BLaER1 treated with 17β-estradiol and CSF1 and Interleukin-3, amounts not matched to agents 10 nM and 100 nM (cell line): Measurements from ENCODE around the gene OR2C3.
"Not testable (repeated sequence)": the region's sequence is repeated elsewhere in the genome, so short reads cannot be mapped to it uniquely, and the experiment has no call there.

Experiments
- H3K27ac ChIP-seq, 11 experiments: shearing (Covaris generic); formaldehyde crosslinking; 2 replicates each; pipeline ENCODE4 v1.8.1; 2022
- H3K27me3 ChIP-seq, 11 experiments: shearing (Covaris generic); formaldehyde crosslinking; 2 replicates each; pipeline ENCODE4 v1.8.1; 2022
- H3K36me3 ChIP-seq, 11 experiments: shearing (Covaris generic); formaldehyde crosslinking; 2 replicates each; pipeline ENCODE4 v1.8.1; 2022
- H3K4me1 ChIP-seq, 10 experiments: shearing (Covaris generic); formaldehyde crosslinking; 2 replicates each; pipeline ENCODE4 v1.8.1; 2022
- H3K4me2 ChIP-seq, 11 experiments: shearing (Covaris generic); formaldehyde crosslinking; 2 replicates each; pipeline ENCODE4 v1.8.1; 2022
- H3K4me3 ChIP-seq, 10 experiments: shearing (Covaris generic); formaldehyde crosslinking; 2 replicates each; pipeline ENCODE4 v1.8.1; 2022
- H3K9ac ChIP-seq, 11 experiments: shearing (Covaris generic); formaldehyde crosslinking; 2 replicates each; pipeline ENCODE4 v1.8.1; 2022
- H3K9me3 ChIP-seq, 11 experiments: shearing (Covaris generic); formaldehyde crosslinking; replicated peaks in 1 of 11; 2 replicates each; pipeline ENCODE4 v1.8.1; 2022
- H4K20me1 ChIP-seq, 11 experiments: shearing (Covaris generic); formaldehyde crosslinking; 2 replicates each; pipeline ENCODE4 v1.8.1; 2022
- Cebpa-rat ChIP-seq, 11 experiments: shearing (Covaris generic); IDR thresholded peaks; 2 replicates each; pipeline ENCODE4 v1.8.1; 2022

The OR2C3 gene

DNA sequence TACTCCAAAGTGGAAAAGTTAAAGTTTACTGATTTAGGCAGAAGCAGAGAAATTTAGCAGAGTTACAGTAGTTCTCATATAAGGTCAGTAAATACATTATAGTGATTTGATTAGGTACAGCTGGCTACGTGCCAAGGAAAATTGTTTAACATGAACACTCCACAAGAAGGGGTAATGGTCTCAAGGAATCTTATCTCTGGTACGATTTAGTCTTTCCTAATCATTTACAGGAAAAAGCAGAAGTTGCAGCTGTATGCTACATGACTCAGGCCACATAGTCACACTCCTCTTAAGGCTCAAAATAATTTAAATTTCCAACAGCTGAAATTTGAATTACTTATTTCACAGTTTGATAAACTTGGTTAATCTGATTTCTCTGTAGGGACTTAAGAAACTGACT, 41.5 kb downstream of the OR2C3 start:
- peaks cover 0 to 32% (median 13%) of the 10 kb centered on the region in 10 experiments; a peak in 14 of 20 replicates for H3K4me1 ChIP-seq
- H3K4me3 ChIP-seq, result no peak overlapping the region
- H3K27ac ChIP-seq, result peak overlapping the region in 6 of 11 experiments; percentile 23 to 74 (median 52); a peak in 12 of 22 replicates
- H3K4me2 ChIP-seq, result peak overlapping the region in 6 of 11 experiments; percentile 9 to 57 (median 45); a peak in 10 of 22 replicates
- H3K27me3 ChIP-seq, result no peaks in the 10 kb centered on the region
- H3K36me3 ChIP-seq, result no peaks in the 10 kb centered on the region
- no peaks in the 10 kb centered on the region for H4K20me1 ChIP-seq
- H3K9ac ChIP-seq, result peak overlapping the region in 1 of 11 experiments; percentile 12; a peak in 2 of 22 replicates
- no peak for TF ChIP-seq Cebpa-rat (IDR thresholded peaks at IDR 0.05)
- peaks cover 0 to 9% (median 0%) of the 10 kb centered on the region in 11 experiments; a peak in 4 of 22 replicates for H3K9me3 ChIP-seq

DNA sequence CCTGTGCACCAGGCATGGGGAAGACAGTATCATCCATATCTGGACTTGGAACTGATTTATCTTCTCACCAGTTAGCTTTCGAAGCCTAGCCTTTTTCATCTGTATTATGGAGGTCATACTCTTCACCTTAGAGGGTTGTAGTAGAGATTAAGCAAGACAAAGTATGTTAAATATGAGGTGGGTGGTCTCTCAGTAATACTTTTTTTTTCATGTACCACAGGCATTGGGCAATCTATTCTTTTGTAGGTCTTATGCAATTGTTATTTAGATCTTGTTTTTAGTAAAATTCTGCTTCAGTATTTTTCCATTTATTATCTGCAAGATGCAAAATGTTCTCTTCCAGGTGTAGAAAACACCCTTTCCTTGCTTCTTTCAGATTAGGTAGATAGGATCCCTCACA, 43.1 kb downstream of the OR2C3 start:
- H3K4me1 ChIP-seq, result peaks cover 0 to 32% (median 13%) of the 10 kb centered on the region in 10 experiments; a peak in 14 of 20 replicates
- peak overlapping the region in 1 of 11 experiments; percentile 14; a peak in 1 of 22 replicates for H3K4me2 ChIP-seq
- H4K20me1 ChIP-seq, result no peaks in the 10 kb centered on the region
- H3K9me3 ChIP-seq, result peaks cover 0 to 9% (median 0%) of the 10 kb centered on the region in 11 experiments; a peak in 4 of 22 replicates
- H3K27me3 ChIP-seq, result no peaks in the 10 kb centered on the region
- H3K4me3 ChIP-seq, result no peak overlapping the region
- no peak overlapping the region for H3K9ac ChIP-seq
- no peaks in the 10 kb centered on the region for H3K36me3 ChIP-seq
- no peak overlapping the region for H3K27ac ChIP-seq
- TF ChIP-seq Cebpa-rat (IDR thresholded peaks at IDR 0.05), result no peak

- H3K36me3 ChIP-seq, result no peaks in the 10 kb centered on the region
- H3K4me1 ChIP-seq, result peaks cover 0 to 40% (median 13%) of the 10 kb centered on the region in 10 experiments; a peak in 14 of 20 replicates
- no peak overlapping the region for H3K9ac ChIP-seq
- peaks cover 0 to 9% (median 0%) of the 10 kb centered on the region in 11 experiments; a peak in 4 of 22 replicates for H3K9me3 ChIP-seq
- H3K27me3 ChIP-seq, result no peaks in the 10 kb centered on the region
- H4K20me1 ChIP-seq, result no peaks in the 10 kb centered on the region
- H3K4me2 ChIP-seq, result no peak overlapping the region
- TF ChIP-seq Cebpa-rat (IDR thresholded peaks at IDR 0.05), result no peak
- H3K4me3 ChIP-seq, result no peak overlapping the region
- H3K27ac ChIP-seq, result no peak overlapping the region
Measured at GRCh38 chr1:247491328-247491727, 44.9 kb downstream of the OR2C3 start.

GRCh38 chr1:247487057-247487456, 49.2 kb downstream of the OR2C3 start:
- no peaks in the 10 kb centered on the region for H3K9me3 ChIP-seq
- H3K9ac ChIP-seq, result no peak overlapping the region
- no peaks in the 10 kb centered on the region for H3K27me3 ChIP-seq
- no peak overlapping the region for H3K4me2 ChIP-seq
- H3K4me3 ChIP-seq, result no peak overlapping the region
- H4K20me1 ChIP-seq, result no peaks in the 10 kb centered on the region
- no peaks in the 10 kb centered on the region for H3K36me3 ChIP-seq
- H3K4me1 ChIP-seq, result peaks cover 0 to 7% (median 0%) of the 10 kb centered on the region in 10 experiments; a peak in 2 of 20 replicates
- H3K27ac ChIP-seq, result no peak overlapping the region
- TF ChIP-seq Cebpa-rat (IDR thresholded peaks at IDR 0.05), result no peak

GRCh38 chr1:247482747-247483146, 53.5 kb downstream of the OR2C3 start:
- no peak overlapping the region for H3K27ac ChIP-seq
- no peaks in the 10 kb centered on the region for H3K36me3 ChIP-seq
- no peak for TF ChIP-seq Cebpa-rat (IDR thresholded peaks at IDR 0.05)
- H3K4me3 ChIP-seq, result no peak overlapping the region
- H3K9ac ChIP-seq, result no peak overlapping the region
- H3K27me3 ChIP-seq, result no peaks in the 10 kb centered on the region
- no peaks in the 10 kb centered on the region for H3K9me3 ChIP-seq
- peaks cover 0 to 7% (median 0%) of the 10 kb centered on the region in 10 experiments; a peak in 3 of 20 replicates for H3K4me1 ChIP-seq
- H3K4me2 ChIP-seq, result no peak overlapping the region
- H4K20me1 ChIP-seq, result no peaks in the 10 kb centered on the region

DNA sequence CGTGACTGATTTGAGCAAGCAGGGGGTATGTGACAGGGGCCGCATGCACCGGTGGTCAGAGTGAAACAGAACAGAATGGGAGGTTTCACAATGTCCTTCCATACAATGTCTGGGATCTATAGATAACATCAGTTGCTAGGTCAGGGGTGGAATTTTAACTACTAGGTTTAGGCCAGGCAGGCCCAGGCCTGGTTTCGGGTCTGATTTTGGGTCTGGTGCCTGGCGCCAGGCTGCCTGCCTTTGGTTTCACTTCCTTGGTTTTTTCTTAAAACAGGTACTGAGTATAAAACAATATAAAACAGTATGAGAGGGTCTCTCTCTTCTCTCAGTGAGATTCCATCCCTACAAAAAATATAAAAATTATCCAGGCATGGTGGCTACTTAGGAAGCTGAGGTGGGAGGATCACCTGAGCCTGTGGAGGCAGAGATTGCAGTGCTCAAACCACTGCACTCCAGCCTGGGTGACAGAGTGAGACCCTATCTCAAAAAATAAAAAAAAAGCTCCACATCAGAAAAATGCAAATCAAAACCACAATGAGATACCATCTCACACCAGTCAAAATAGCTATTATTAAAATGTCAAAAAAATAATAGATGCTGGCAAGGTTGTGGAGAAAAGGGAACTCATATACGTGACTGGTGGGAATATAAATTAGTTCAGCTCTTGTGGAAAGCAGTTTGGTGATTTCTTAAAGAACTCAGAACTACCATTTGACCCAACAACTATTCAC, 59.7 kb downstream of the OR2C3 start:
- H3K4me3 ChIP-seq, H4K20me1 ChIP-seq, H3K27me3 ChIP-seq, H3K4me2 ChIP-seq, H3K4me1 ChIP-seq, H3K9ac ChIP-seq, H3K36me3 ChIP-seq, H3K27ac ChIP-seq: not testable (repeated sequence)
- peaks cover 10 to 22% (median 17%) of the 10 kb centered on the region in 11 experiments; a peak in 17 of 22 replicates for H3K9me3 ChIP-seq

- Histone ChIP-seq H3K27me3 (no peaks in the 10 kb centered on the region), H3K9me3 (peaks cover 10 to 22% (median 17%) of the 10 kb centered on the region in 11 experiments; a peak in 17 of 22 replicates), H3K9ac (no peak overlapping the region), H3K4me3 (no peak overlapping the region), H4K20me1 (no peaks in the 10 kb centered on the region), H3K27ac (no peak overlapping the region), H3K36me3 (no peaks in the 10 kb centered on the region), H3K4me2 (no peak overlapping the region), H3K4me1 (peaks cover 0 to 5% (median 0%) of the 10 kb centered on the region in 10 experiments; a peak in 2 of 20 replicates)
- no peak for TF ChIP-seq Cebpa-rat (IDR thresholded peaks at IDR 0.05)
Measured at GRCh38 chr1:247475793-247476192, 60.4 kb downstream of the OR2C3 start.
